Superior temporal gyrus (tissue), 1 donor: ENCODE measurements around the gene SMS.

Source experiments
- DNase-seq: peaks from one replicate; pipeline ENCODE4 v3.0.0-alpha.2; 2016; ENCODE audit errors: extremely low spot score

SMS gene

GRCh38 chrX:21982311-21982710, 41.8 kb downstream of the SMS start:
- DNase-seq = no peak

- DNase-seq = peak; percentile 82
Measured at GRCh38 chrX:21985332-21985777, 44.8 kb downstream of the SMS start.

- no peak for DNase-seq
Measured at GRCh38 chrX:21986596-21986995, 46.1 kb downstream of the SMS start.

- no peak for DNase-seq
Measured at GRCh38 chrX:21989384-21989783, 48.9 kb downstream of the SMS start.

- no peak for DNase-seq
Measured at GRCh38 chrX:21990832-21991231, 50.3 kb downstream of the SMS start.

- no peak for DNase-seq
Measured at GRCh38 chrX:21991504-21991903, 51.0 kb downstream of the SMS start.

- DNase-seq = no peak
Measured at GRCh38 chrX:21993265-21993664, 52.8 kb downstream of the SMS start.

- DNase-seq = no peak
Measured at GRCh38 chrX:21996872-21997455, 56.5 kb downstream of the SMS start.

GRCh38 chrX:21998037-21998436, 57.5 kb downstream of the SMS start:
- DNase-seq = no peak

GRCh38 chrX:22004866-22005265, 64.4 kb downstream of the SMS start:
- no peak for DNase-seq

GRCh38 chrX:22012051-22012450, 71.5 kb downstream of the SMS start:
- DNase-seq = no peak

- DNase-seq = no peak
Measured at GRCh38 chrX:22012931-22013330, 72.4 kb downstream of the SMS start.

GRCh38 chrX:22015139-22015750, 74.7 kb downstream of the SMS start:
- DNase-seq = no peak

- DNase-seq = no peak
Measured at GRCh38 chrX:22021751-22022324, 81.3 kb downstream of the SMS start.

GRCh38 chrX:22024577-22024976, 84.1 kb downstream of the SMS start:
- DNase-seq = no peak

- DNase-seq = no peak
Measured at GRCh38 chrX:22025751-22026150, 85.2 kb downstream of the SMS start.

- DNase-seq = no peak
Measured at GRCh38 chrX:22026731-22027130, 86.2 kb downstream of the SMS start.

GRCh38 chrX:22032084-22032483, 91.6 kb downstream of the SMS start, which contains the start of gene PHEX:
PHEX (plus strand) TSS chrX:22032325; CDS start chrX:22033006, 681 bp downstream.
- DNase-seq = no peak

GRCh38 chrX:22032506-22032905, 92.0 kb downstream of the SMS start:
- no peak for DNase-seq

GRCh38 chrX:22033818-22034217, 93.3 kb downstream of the SMS start:
- no peak for DNase-seq

- no peak for DNase-seq
Measured at GRCh38 chrX:22035236-22035635, 94.7 kb downstream of the SMS start.

GRCh38 chrX:22037225-22037624, 96.7 kb downstream of the SMS start:
- no peak for DNase-seq

GRCh38 chrX:22037911-22038537, 97.5 kb downstream of the SMS start:
- DNase-seq = no peak
